Pericardium fibroblast (primary cell): Measurements from ENCODE around the gene CNBP. TPM values are rescaled to one million over a fixed set of nuclear protein-coding genes. Genes with fewer than 3 reads are reported as not detected.

Source experiments
- total RNA-seq: library from RNA; depleted of rRNA; stranded (reverse); fragments of >200 nt; gene quantifications from 2 replicates; pipeline ENCODE4 v1.2.3, GENCODE V29; 2015

Gene CNBP
- 209 and 219 TPM in 2 replicates for total RNA-seq

GRCh38 chr3:129183569-129184395, at the start of gene CNBP:
TSS of gene CNBP (minus strand) at chr3:129183896. CDS start at chr3:129171757, 12,139 bp downstream.

GRCh38 chr3:129160891-129161859, 22.5 kb downstream of the CNBP start, which contains the start of gene ISY1:
TSS of gene ISY1 (minus strand) at chr3:129161063. CDS start at chr3:129160975, 88 bp downstream.

GRCh38 chr3:129121792-129122411, 61.8 kb downstream of the CNBP start, which contains the start of gene RAB43:
TSS of gene RAB43 (minus strand) at chr3:129121804. CDS start at chr3:129121489, 315 bp downstream.

Other genes starting within 250 kb of the CNBP start
- not detected in 2 replicates for gene CFAP92, start 189.8 kb downstream of the CNBP start, total RNA-seq
- not detected in 2 replicates for gene EFCC1, start 182.6 kb downstream of the CNBP start, total RNA-seq
- gene GP9, start 123.1 kb downstream of the CNBP start, total RNA-seq, result not detected in 2 replicates
- 2.6 and 19.1 TPM in 2 replicates for gene RAB43, start 62.1 kb downstream of the CNBP start, total RNA-seq
- gene ISY1, start 22.8 kb downstream of the CNBP start, total RNA-seq, result 20.8 and 21.4 TPM in 2 replicates
- 157 and 220 TPM in 2 replicates for gene COPG1, start 65.7 kb upstream of the CNBP start, total RNA-seq
- gene HMCES, start 95.0 kb upstream of the CNBP start, total RNA-seq, result 14.7 and 35.7 TPM in 2 replicates
- gene EFCAB12, start 244.7 kb upstream of the CNBP start, total RNA-seq, result 0.12 and 0.34 TPM in 2 replicates